ENCODE measurements around the gene SPTLC3.

SPTLC3 gene

DNA sequence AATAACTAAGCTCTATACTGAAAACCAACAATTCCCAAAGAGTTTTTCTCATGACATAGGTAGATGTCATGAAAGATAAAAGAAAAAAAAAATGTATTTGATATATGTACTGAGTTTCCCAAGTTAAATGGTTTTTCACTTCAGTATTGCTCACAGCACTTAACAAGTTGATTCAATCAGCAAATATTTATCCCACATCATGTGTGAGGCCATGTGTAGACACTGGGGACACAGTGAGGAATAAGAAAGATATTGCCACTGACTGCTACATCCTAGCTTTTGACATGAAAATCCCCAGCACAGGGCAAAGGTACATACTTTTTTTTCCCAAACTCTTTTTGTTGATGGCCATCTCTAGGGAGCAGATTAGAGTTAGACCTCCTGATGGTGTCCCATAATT, 25.3 kb downstream of the SPTLC3 start:
- TF ChIP-seq POLR2AphosphoS5 (IDR thresholded peaks at IDR 0.05; ENCODE audit: low read depth, low read length) = no peak
- TF ChIP-seq, protein P1, sequence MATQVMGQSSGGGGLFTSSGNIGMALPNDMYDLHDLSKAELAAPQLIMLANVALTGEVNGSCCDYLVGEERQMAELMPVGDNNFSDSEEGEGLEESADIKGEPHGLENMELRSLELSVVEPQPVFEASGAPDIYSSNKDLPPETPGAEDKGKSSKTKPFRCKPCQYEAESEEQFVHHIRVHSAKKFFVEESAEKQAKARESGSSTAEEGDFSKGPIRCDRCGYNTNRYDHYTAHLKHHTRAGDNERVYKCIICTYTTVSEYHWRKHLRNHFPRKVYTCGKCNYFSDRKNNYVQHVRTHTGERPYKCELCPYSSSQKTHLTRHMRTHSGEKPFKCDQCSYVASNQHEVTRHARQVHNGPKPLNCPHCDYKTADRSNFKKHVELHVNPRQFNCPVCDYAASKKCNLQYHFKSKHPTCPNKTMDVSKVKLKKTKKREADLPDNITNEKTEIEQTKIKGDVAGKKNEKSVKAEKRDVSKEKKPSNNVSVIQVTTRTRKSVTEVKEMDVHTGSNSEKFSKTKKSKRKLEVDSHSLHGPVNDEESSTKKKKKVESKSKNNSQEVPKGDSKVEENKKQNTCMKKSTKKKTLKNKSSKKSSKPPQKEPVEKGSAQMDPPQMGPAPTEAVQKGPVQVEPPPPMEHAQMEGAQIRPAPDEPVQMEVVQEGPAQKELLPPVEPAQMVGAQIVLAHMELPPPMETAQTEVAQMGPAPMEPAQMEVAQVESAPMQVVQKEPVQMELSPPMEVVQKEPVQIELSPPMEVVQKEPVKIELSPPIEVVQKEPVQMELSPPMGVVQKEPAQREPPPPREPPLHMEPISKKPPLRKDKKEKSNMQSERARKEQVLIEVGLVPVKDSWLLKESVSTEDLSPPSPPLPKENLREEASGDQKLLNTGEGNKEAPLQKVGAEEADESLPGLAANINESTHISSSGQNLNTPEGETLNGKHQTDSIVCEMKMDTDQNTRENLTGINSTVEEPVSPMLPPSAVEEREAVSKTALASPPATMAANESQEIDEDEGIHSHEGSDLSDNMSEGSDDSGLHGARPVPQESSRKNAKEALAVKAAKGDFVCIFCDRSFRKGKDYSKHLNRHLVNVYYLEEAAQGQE (IDR thresholded peaks at IDR 0.05; ENCODE audit: insufficient read depth in 1 of 2, low read depth in 2 of 2, low read length in 2 of 2) = no peak
- TF ChIP-seq SIN3A (IDR thresholded peaks at IDR 0.05; ENCODE audit: borderline replicate concordance, insufficient read depth, low read length) = no peak

DNA sequence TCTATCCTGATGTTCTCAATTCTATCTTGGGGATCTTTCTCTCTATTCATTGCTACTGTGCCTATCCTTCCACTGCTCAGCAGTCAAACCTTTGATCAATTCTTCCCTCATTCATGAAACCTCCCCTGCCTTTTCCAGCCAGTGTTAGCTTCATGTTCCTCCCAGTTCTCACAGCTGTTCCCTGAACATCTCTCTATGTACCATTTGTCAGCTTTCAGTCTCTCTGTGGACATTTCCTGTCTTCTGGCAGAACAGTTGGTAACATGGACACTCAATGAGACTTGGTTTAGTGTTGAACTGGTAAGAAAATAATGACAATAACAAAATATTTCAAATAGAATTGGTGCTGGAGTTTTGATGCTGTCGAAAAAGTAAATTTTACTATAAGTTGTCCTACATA, 26.2 kb downstream of the SPTLC3 start:
- TF ChIP-seq FOXP2 (optimal IDR thresholded peaks at IDR 0.05; ENCODE audit: borderline replicate concordance, extremely low read depth, extremely low read length, insufficient read depth) (no peak), SIN3A (IDR thresholded peaks at IDR 0.05; ENCODE audit: borderline replicate concordance, insufficient read depth, low read length) (no peak), TAF1 (IDR thresholded peaks at IDR 0.05; ENCODE audit: borderline replicate concordance, insufficient read depth, low read length) (no peak), POLR2AphosphoS5 (IDR thresholded peaks at IDR 0.05; ENCODE audit: low read depth, low read length) (no peak)
- TF ChIP-seq, protein P1 (IDR thresholded peaks at IDR 0.05; ENCODE audit: insufficient read depth in 1 of 2, low read depth in 2 of 2, low read length in 2 of 2) = no peak

DNA sequence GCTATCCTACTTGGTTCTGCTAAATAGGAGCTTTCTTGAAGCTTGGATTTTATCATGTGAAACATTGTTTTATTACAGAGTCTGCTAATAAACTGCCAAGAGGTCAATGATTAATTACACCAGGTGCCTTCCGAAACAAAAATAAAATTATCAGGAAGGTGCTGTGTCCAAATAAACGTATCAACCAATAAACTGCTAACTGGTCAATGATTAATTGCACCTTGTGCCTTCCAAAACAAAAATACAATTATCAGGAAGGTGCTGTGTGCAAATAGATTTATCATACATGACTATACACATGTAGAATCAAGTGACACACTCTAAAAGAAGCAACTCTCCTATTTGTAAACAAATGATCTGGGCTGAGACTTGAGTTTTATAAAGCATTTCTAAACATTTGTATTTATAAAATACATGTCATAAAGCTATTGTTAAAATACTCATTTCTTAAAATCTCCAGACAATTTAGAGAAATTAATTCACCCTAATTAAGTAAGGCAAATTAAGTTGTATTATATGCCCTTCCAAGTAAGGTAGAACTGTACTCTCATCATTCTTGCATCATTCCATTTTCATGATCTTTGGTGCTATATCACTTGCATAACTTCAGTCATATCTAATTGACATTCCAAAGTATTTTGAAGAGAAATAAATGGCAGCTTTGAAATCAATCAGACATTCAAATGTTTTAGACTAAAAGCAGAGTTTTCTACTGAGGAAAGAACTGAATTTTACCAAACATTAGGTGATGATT, 26.8 kb downstream of the SPTLC3 start:
- TF ChIP-seq SIN3A (IDR thresholded peaks at IDR 0.05; ENCODE audit: borderline replicate concordance, insufficient read depth, low read length) (no peak), TAF1 (IDR thresholded peaks at IDR 0.05; ENCODE audit: borderline replicate concordance, insufficient read depth, low read length) (no peak), FOXP2 (optimal IDR thresholded peaks at IDR 0.05; ENCODE audit: borderline replicate concordance, extremely low read depth, extremely low read length, insufficient read depth) (no peak), POLR2AphosphoS5 (IDR thresholded peaks at IDR 0.05; ENCODE audit: low read depth, low read length) (no peak)
- TF ChIP-seq, protein P1 (IDR thresholded peaks at IDR 0.05; ENCODE audit: insufficient read depth in 1 of 2, low read depth in 2 of 2, low read length in 2 of 2) = no peak

DNA sequence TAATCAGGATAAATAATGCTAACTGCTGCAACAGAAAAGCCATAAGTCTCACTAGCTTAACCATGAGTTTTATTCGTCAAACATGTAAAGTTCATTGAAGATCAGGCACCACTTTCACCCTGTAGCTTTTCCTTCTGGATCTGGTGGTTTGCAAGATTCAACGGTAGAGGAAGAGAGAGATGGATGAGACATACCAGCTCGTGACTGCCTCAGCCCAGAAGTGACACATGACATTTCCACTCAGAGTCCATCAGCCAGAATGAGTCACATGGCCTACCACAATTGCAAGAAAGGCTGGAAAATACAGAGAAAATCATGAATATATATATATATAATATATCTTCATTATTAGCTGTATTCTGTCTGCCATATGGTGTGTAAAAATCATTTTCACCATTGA, 29.0 kb downstream of the SPTLC3 start:
- TF ChIP-seq POLR2AphosphoS5 (IDR thresholded peaks at IDR 0.05; ENCODE audit: low read depth, low read length) (no peak), SIN3A (IDR thresholded peaks at IDR 0.05; ENCODE audit: borderline replicate concordance, insufficient read depth, low read length) (no peak), FOXP2 (optimal IDR thresholded peaks at IDR 0.05; ENCODE audit: borderline replicate concordance, extremely low read depth, extremely low read length, insufficient read depth) (no peak), TAF1 (IDR thresholded peaks at IDR 0.05; ENCODE audit: borderline replicate concordance, insufficient read depth, low read length) (no peak)
- TF ChIP-seq, protein P1 (IDR thresholded peaks at IDR 0.05; ENCODE audit: insufficient read depth in 1 of 2, low read depth in 2 of 2, low read length in 2 of 2) = no peak

Measured in PFSK-1 (cell line).